Liver (tissue), 3 donors: ENCODE data around the gene IL13.

Experiments used
- EGR1 ChIP-seq, 2 donors: IDR thresholded peaks; 2 replicates each; pipeline ENCODE4 v1.6.1; 2016 to 2018; ENCODE audit warnings: antibody characterized with exemption in 2 of 2, low read depth in 2 of 2
- GABPA ChIP-seq, 2 donors: IDR thresholded peaks in 1 of 2; conservative IDR thresholded peaks in 1 of 2; 2 replicates each; pipeline ENCODE4 v1.6.1; 2016; ENCODE audit warnings: antibody characterized with exemption in 2 of 2, mild to moderate bottlenecking in 1 of 2, moderate library complexity in 1 of 2
- SP1 ChIP-seq: IDR thresholded peaks from 2 replicates; pipeline ENCODE4 v1.6.1; 2018; ENCODE audit warnings: antibody characterized with exemption, mild to moderate bottlenecking
- TAF1 ChIP-seq: conservative IDR thresholded peaks from 2 replicates; pipeline ENCODE4 v1.6.1; 2016; ENCODE audit warnings: antibody characterized with exemption, mild to moderate bottlenecking
- YY1 ChIP-seq: IDR thresholded peaks from 2 replicates; pipeline ENCODE4 v1.6.1; 2016; ENCODE audit warnings: antibody characterized with exemption, mild to moderate bottlenecking
- TF ChIP-seq, protein P1 (sequence below): fragments of 150-350 bp; IDR thresholded peaks from 2 replicates; pipeline ENCODE4 v1.5.1; 2017; ENCODE audit warnings: improper control_type of control experiment, low read depth, low read length; ENCODE audit not compliant: missing input control
- TF ChIP-seq, protein P2 (sequence below): IDR thresholded peaks from 2 replicates; pipeline ENCODE4 v1.6.1; 2016; ENCODE audit warnings: antibody characterized with exemption
- donor health status: healthy.
- donor health status: healthy.

DNA sequence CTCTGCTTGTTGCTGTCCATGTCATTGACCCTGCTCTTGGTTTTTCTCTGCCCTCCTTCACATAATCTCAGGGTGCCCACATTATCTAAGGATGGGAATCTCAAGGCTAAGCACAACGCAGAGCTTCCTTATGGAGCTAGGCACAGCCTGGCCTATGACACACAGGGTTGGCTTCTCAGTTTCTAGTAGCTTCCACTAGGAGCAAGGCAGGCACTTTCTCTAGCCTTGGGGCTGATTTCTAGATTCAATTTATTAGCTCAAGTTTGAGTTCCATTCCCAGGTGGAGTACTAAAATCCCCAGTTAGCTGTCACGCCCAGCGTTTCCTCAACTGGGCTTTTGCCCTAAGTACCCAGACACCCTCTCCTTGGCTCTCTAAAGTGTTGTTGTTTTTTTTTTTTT, 28.2 kb downstream of the IL13 start:
- TF ChIP-seq, protein P1, sequence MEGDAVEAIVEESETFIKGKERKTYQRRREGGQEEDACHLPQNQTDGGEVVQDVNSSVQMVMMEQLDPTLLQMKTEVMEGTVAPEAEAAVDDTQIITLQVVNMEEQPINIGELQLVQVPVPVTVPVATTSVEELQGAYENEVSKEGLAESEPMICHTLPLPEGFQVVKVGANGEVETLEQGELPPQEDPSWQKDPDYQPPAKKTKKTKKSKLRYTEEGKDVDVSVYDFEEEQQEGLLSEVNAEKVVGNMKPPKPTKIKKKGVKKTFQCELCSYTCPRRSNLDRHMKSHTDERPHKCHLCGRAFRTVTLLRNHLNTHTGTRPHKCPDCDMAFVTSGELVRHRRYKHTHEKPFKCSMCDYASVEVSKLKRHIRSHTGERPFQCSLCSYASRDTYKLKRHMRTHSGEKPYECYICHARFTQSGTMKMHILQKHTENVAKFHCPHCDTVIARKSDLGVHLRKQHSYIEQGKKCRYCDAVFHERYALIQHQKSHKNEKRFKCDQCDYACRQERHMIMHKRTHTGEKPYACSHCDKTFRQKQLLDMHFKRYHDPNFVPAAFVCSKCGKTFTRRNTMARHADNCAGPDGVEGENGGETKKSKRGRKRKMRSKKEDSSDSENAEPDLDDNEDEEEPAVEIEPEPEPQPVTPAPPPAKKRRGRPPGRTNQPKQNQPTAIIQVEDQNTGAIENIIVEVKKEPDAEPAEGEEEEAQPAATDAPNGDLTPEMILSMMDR: no peak
- no peak for TF ChIP-seq SP1
- no peak for TF ChIP-seq GABPA (IDR thresholded peaks at IDR 0.05 in 1 of 2, conservative IDR thresholded peaks at IDR 0.05 in 1 of 2)
- TF ChIP-seq EGR1 (IDR thresholded peaks at IDR 0.05; ENCODE audit: low read depth in 2 of 2): no peak
- TF ChIP-seq YY1: no peak
- no peak for TF ChIP-seq TAF1
- TF ChIP-seq, protein P2, sequence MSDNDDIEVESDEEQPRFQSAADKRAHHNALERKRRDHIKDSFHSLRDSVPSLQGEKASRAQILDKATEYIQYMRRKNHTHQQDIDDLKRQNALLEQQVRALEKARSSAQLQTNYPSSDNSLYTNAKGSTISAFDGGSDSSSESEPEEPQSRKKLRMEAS: no peak
